Osteocyte (in vitro differentiated cells): Measurements from ENCODE around the gene TUT7. TPM values are rescaled to one million over a fixed set of nuclear protein-coding genes. Genes with fewer than 3 reads are reported as not detected.

Experiments used
- DNase-seq: peaks from one replicate; pipeline ENCODE4 v3.0.0; 2021; ENCODE audit warnings: mixed read lengths; ENCODE audit not compliant: unreplicated experiment; ENCODE audit errors: extremely low spot score
- H3K27ac Mint-ChIP-seq: one replicate; pipeline ENCODE4 v1.8.0; 2021; ENCODE audit warnings: mild to moderate bottlenecking, mixed read lengths; ENCODE audit not compliant: unreplicated experiment
- H3K27me3 Mint-ChIP-seq: one replicate; pipeline ENCODE4 v1.8.0; 2021; ENCODE audit warnings: mixed read lengths; ENCODE audit not compliant: unreplicated experiment
- H3K36me3 Mint-ChIP-seq: one replicate; pipeline ENCODE4 v1.8.0; 2021; ENCODE audit warnings: mixed read lengths; ENCODE audit not compliant: unreplicated experiment
- H3K4me1 Mint-ChIP-seq: one replicate; pipeline ENCODE4 v1.8.0; 2021; ENCODE audit warnings: mixed read lengths; ENCODE audit not compliant: unreplicated experiment
- H3K4me3 Mint-ChIP-seq: one replicate; pipeline ENCODE4 v1.8.0; 2021; ENCODE audit warnings: mild to moderate bottlenecking, moderate library complexity, mixed read lengths; ENCODE audit not compliant: unreplicated experiment
- H3K9me3 Mint-ChIP-seq: one replicate; pipeline ENCODE4 v1.8.0; 2021; ENCODE audit warnings: mixed read lengths; ENCODE audit not compliant: unreplicated experiment
- total RNA-seq: library from RNA; stranded (reverse); gene quantifications from 2 replicates; pipeline ENCODE4 v1.2.1, GENCODE V29; 2021
- TF ChIP-seq, protein P1 (sequence below): fragments of 200-600 bp; sonication (generic); IDR thresholded peaks from 2 replicates; pipeline ENCODE4 v1.5.0; 2021; ENCODE audit warnings: antibody characterized with exemption, mild to moderate bottlenecking, moderate library complexity

The TUT7 gene
- total RNA-seq, 1 donor from 2014 or later = 24.8 TPM

DNA sequence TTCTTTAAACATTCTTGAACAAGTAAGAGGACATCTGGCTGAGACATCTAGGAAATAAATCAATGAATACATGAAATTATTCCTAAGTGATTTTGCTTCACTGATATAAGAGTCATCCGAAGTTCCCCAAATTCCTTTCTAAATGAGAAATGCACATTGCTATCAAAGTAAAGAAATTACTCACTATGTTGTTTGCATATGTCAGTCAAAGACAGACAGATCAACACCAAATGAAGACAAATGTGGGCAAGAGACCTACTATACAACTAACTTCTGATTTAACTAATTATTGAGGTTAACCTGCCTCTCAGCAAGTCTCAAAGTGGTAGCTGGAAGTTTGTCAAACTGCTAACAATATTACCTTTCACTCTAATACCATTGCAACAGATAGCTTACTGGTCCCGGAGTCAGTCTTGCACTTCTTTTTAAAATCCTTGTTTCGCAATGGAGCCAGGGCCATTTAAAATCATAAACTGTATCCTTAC, 13.2 kb downstream of the TUT7 start:
- DNase-seq = no peak
- no peak overlapping the region for H3K4me3 Mint-ChIP-seq
- peaks cover 72% of the 10 kb centered on the region for H3K36me3 Mint-ChIP-seq

DNA sequence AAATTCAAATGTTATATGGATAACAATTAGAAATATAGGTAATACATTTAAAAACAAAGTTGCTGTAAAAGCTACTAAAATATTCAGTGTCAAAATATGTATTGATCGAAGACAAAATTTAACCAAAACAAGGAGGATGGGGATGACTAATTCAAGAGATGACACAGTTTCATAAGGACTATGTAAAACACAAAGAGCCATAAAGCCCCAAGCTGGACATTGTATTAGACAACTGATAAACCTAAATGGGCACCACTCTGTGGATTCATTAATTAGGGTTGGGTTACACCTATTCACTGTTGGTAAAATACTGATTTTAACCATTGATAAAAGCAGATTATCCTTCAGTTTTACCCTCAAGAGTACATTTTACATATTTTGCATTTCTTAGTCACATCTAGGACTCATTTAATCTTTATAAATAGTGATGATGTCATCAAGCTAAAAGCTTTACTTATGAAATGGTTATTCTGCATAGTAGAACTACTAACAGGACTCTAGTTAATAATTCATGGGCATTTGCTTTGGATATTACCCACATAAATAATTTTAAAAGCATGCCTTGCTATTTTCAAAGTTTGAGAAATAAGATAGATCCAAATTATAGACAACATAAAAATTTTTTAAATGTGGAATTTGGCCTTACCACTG, 13.7 kb downstream of the TUT7 start:
- TF ChIP-seq, protein P1, sequence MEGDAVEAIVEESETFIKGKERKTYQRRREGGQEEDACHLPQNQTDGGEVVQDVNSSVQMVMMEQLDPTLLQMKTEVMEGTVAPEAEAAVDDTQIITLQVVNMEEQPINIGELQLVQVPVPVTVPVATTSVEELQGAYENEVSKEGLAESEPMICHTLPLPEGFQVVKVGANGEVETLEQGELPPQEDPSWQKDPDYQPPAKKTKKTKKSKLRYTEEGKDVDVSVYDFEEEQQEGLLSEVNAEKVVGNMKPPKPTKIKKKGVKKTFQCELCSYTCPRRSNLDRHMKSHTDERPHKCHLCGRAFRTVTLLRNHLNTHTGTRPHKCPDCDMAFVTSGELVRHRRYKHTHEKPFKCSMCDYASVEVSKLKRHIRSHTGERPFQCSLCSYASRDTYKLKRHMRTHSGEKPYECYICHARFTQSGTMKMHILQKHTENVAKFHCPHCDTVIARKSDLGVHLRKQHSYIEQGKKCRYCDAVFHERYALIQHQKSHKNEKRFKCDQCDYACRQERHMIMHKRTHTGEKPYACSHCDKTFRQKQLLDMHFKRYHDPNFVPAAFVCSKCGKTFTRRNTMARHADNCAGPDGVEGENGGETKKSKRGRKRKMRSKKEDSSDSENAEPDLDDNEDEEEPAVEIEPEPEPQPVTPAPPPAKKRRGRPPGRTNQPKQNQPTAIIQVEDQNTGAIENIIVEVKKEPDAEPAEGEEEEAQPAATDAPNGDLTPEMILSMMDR = no peak
- DNase-seq = no peak

More for the DNA sequence above, 13.2 kb downstream of the TUT7 start:
- TF ChIP-seq, protein P1 = no peak
- Mint-ChIP-seq H3K27ac (no peak overlapping the region), H3K9me3 (no peaks in the 10 kb centered on the region), H3K27me3 (no peaks in the 10 kb centered on the region), H3K4me1 (peaks cover 3% of the 10 kb centered on the region)

DNA sequence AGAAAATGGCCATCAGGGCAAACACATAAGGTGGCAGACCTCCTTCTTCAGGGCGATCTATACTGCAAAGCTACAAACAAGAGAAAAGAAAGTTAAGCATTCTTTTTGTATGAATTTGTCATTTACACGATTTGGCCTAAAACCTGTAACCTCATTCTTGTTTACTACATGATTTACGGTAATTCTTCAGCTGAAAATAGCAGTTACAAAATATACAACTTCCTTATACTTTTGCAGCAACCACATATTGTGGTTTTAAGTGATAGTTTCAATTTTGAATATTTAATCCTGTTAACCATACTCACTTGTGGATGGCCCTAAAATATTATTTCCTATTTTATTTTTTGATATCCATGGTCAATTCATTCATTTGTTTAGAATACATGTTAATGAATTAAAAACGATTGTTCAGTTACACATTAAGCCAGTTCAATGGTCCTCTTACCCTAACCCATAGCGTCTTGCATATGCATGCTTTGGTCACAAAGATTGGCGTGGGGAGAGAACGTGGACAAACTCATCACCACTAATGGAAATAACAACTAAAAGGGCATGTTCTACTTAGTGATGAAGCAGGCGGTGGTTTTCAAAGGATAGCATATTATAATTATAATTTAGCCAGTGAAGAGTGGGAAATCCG, 16.6 kb downstream of the TUT7 start:
- H3K27me3 Mint-ChIP-seq = no peaks in the 10 kb centered on the region
- H3K4me1 Mint-ChIP-seq = peaks cover 3% of the 10 kb centered on the region
- no peak overlapping the region for H3K27ac Mint-ChIP-seq
- H3K36me3 Mint-ChIP-seq = peaks cover 87% of the 10 kb centered on the region
- no peak overlapping the region for H3K4me3 Mint-ChIP-seq
- no peaks in the 10 kb centered on the region for H3K9me3 Mint-ChIP-seq
- TF ChIP-seq, protein P1 = no peak
- DNase-seq = no peak

More for the DNA sequence above, 13.7 kb downstream of the TUT7 start:
- Mint-ChIP-seq H3K27ac (no peak overlapping the region), H3K27me3 (no peaks in the 10 kb centered on the region), H3K9me3 (no peaks in the 10 kb centered on the region), H3K36me3 (peaks cover 75% of the 10 kb centered on the region), H3K4me3 (no peak overlapping the region), H3K4me1 (peaks cover 3% of the 10 kb centered on the region)

DNA sequence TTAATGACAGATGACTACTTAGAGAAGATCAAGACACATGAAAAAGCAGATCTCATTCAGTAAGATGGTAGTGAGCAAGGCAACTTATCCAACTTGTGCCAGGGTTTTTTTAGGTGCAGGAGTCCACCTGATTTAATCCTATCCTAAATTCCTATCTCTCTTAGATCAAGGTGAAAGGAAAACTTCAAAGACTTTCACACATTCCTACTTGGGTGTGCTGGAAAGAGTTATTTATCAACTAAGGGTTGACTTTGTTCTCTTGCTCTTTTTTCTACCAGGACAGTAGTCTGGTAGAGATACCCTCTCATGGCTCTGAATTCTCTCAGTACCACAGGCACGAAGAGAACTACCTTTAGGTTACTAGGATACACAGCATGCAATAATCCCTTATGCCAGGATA, 18.2 kb downstream of the TUT7 start:
- TF ChIP-seq, protein P1 = no peak
- no peak overlapping the region for H3K27ac Mint-ChIP-seq
- no peak overlapping the region for H3K4me3 Mint-ChIP-seq
- H3K27me3 Mint-ChIP-seq = no peaks in the 10 kb centered on the region
- peaks cover 87% of the 10 kb centered on the region for H3K36me3 Mint-ChIP-seq
- H3K9me3 Mint-ChIP-seq = no peaks in the 10 kb centered on the region
- no peaks in the 10 kb centered on the region for H3K4me1 Mint-ChIP-seq
- DNase-seq = no peak

DNA sequence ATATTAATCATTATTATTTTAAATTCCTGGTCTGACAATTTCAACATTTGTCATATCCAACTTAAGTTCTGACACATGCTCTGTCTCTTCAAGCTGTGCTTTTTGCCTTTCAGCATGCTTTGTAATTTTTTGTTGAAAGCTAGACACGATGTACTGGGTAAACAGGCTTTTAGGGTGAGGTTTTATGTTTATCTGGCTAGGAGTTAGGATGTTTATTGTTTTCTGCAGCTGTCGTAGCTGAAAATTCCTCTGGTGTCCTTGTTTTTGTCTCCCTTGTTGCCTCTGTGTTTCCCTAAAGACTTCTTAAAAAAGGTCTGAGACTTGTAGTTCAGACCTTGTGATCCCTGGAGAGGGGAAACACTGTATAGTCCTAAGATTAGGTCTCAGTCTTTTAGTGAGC, 20.6 kb downstream of the TUT7 start:
- Mint-ChIP-seq H3K36me3 (peaks cover 74% of the 10 kb centered on the region), H3K27me3 (no peaks in the 10 kb centered on the region), H3K9me3 (no peaks in the 10 kb centered on the region), H3K4me3 (no peak overlapping the region), H3K4me1 (no peaks in the 10 kb centered on the region), H3K27ac (no peak overlapping the region)
- TF ChIP-seq, protein P1 = no peak
- DNase-seq = no peak
